Neuronal stem cell (in vitro differentiated cells): Measurements from ENCODE around the gene CITED2.

Experiments
- DNase-seq: peaks from one replicate; pipeline ENCODE4 v3.0.0-alpha.2; 2013; ENCODE audit warnings: low spot score
- H2AFZ ChIP-seq: one replicate; pipeline ENCODE4 v1.6.1; 2013; ENCODE audit warnings: mild to moderate bottlenecking, low read length, inconsistent platforms
- H2AK5ac ChIP-seq: 2 replicates; pipeline ENCODE4 v1.6.1; 2013; ENCODE audit warnings: low read depth, mild to moderate bottlenecking, inconsistent platforms, low read length, moderate library complexity, mixed read lengths
- H2BK120ac ChIP-seq: 2 replicates; pipeline ENCODE4 v1.6.1; 2013; ENCODE audit warnings: low read depth, mild to moderate bottlenecking, inconsistent platforms, low read length, moderate library complexity, mixed read lengths
- H2BK12ac ChIP-seq: one replicate; pipeline ENCODE4 v1.6.1; 2013; ENCODE audit warnings: low read length, inconsistent platforms
- H2BK15ac ChIP-seq: 2 replicates; pipeline ENCODE4 v1.6.1; 2013; ENCODE audit warnings: mild to moderate bottlenecking, low read length, inconsistent platforms, mixed read lengths
- H2BK5ac ChIP-seq: one replicate; pipeline ENCODE4 v1.6.1; 2013; ENCODE audit warnings: inconsistent platforms, mild to moderate bottlenecking, low read length, moderate library complexity
- H3K14ac ChIP-seq: one replicate; pipeline ENCODE4 v1.6.1; 2013; ENCODE audit warnings: low read length, inconsistent platforms
- H3K18ac ChIP-seq: 2 replicates; pipeline ENCODE4 v1.6.1; 2013; ENCODE audit warnings: low read length, inconsistent platforms
- H3K23ac ChIP-seq: 2 replicates; pipeline ENCODE4 v1.6.1; 2013; ENCODE audit warnings: low read depth, mild to moderate bottlenecking, mixed read lengths, low read length, inconsistent platforms; ENCODE audit not compliant: poor library complexity
- H3K27ac ChIP-seq: replicated peaks from 3 replicates; pipeline ENCODE4 v1.5.1; 2013; ENCODE audit warnings: low read length, inconsistent platforms
- H3K27me3 ChIP-seq, 3 experiments: 2 replicates each; pipeline ENCODE4 v1.6.1; 2013; ENCODE audit warnings: low read length in 3 of 3, mild to moderate bottlenecking in 2 of 3, inconsistent platforms in 1 of 3, low read depth in 1 of 3, mixed read lengths in 1 of 3, moderate library complexity in 1 of 3; ENCODE audit not compliant: control insufficient read depth in 3 of 3, insufficient read depth in 3 of 3
- H3K36me3 ChIP-seq, 2 donors: replicated peaks in 1 of 2; 2 replicates each; pipeline ENCODE4 v1.6.1; 2013; ENCODE audit warnings: low read length in 2 of 2; ENCODE audit not compliant: control insufficient read depth in 2 of 2, insufficient read depth in 2 of 2
- H3K4ac ChIP-seq: 2 replicates; pipeline ENCODE4 v1.6.1; 2013; ENCODE audit warnings: inconsistent platforms, mild to moderate bottlenecking, low read length, moderate library complexity
- H3K4me1 ChIP-seq, 2 donors: 1 replicate in 1 of 2; 2 replicates in 1 of 2; pipeline ENCODE4 v1.6.1; 2013; ENCODE audit warnings: low read length in 2 of 2, low read depth in 1 of 2; ENCODE audit not compliant: control insufficient read depth in 2 of 2, insufficient read depth in 1 of 2
- H3K4me2 ChIP-seq: one replicate; pipeline ENCODE4 v1.6.1; 2013; ENCODE audit warnings: mild to moderate bottlenecking, low read length, inconsistent platforms; ENCODE audit not compliant: insufficient read depth, poor library complexity, severe bottlenecking
- H3K4me3 ChIP-seq, 2 donors: 2 replicates each; pipeline ENCODE4 v1.5.1; 2013; ENCODE audit warnings: low read length in 2 of 2, mild to moderate bottlenecking in 2 of 2, inconsistent platforms in 1 of 2, moderate library complexity in 1 of 2
- H3K79me1 ChIP-seq: one replicate; pipeline ENCODE4 v1.6.1; 2013; ENCODE audit warnings: low read depth, mild to moderate bottlenecking, inconsistent platforms, low read length, moderate library complexity
- H3K9ac ChIP-seq: one replicate; pipeline ENCODE4 v1.6.1; 2013; ENCODE audit warnings: mild to moderate bottlenecking, low read depth, low read length, inconsistent platforms; ENCODE audit not compliant: poor library complexity
- H3K9me3 ChIP-seq, 2 donors: replicated peaks in 1 of 2; 2 replicates each; pipeline versions ENCODE3 to v1.6.1; 2013; ENCODE audit warnings: low read length in 2 of 2, mild to moderate bottlenecking in 2 of 2, inconsistent platforms in 1 of 2, low read depth in 1 of 2, mixed read lengths in 1 of 2, moderate library complexity in 1 of 2; ENCODE audit not compliant: control insufficient read depth in 2 of 2, insufficient read depth in 1 of 2
- H4K8ac ChIP-seq: one replicate; pipeline ENCODE4 v1.6.1; 2013; ENCODE audit warnings: low read depth, mild to moderate bottlenecking, inconsistent platforms, low read length, moderate library complexity
- H4K91ac ChIP-seq: one replicate; pipeline ENCODE4 v1.6.1; 2013; ENCODE audit warnings: low read length, low read depth, mild to moderate bottlenecking, inconsistent platforms; ENCODE audit not compliant: poor library complexity
- WGBS, 2 donors: extraction: QIAGEN DNeasy Blood & Tissue Kit; methylation state at CpG; one replicate each; pipeline ENCODE4 v1.1.7; 2013; ENCODE audit warnings: missing lambda C conversion rate in 2 of 2, mixed read lengths in 1 of 2; ENCODE audit not compliant: insufficient read length in 2 of 2, insufficient replicate concordance in 1 of 2; ENCODE audit errors: extremely low coverage in 2 of 2; 5-methylcytosine and 5-hydroxymethylcytosine counted together

Gene CITED2

GRCh38 chr6:139355172-139355571 lies 19.3 kb downstream of the CITED2 start:
- H2BK15ac ChIP-seq: no peak overlapping the region
- no peaks in the 10 kb centered on the region for H3K27me3 ChIP-seq
- no peak overlapping the region for H3K4ac ChIP-seq
- H3K4me3 ChIP-seq: no peak overlapping the region
- no peaks in the 10 kb centered on the region for H3K4me1 ChIP-seq
- H3K9ac ChIP-seq: no peak overlapping the region
- no peak overlapping the region for H2BK120ac ChIP-seq
- no peak overlapping the region for H2AFZ ChIP-seq
- no peak overlapping the region for H3K18ac ChIP-seq
- no peak overlapping the region for H2AK5ac ChIP-seq
- no peak overlapping the region for H3K14ac ChIP-seq
- no peaks in the 10 kb centered on the region for H3K36me3 ChIP-seq
- H4K91ac ChIP-seq: no peak overlapping the region
- no peaks in the 10 kb centered on the region for H3K79me1 ChIP-seq
- H3K9me3 ChIP-seq: no peaks in the 10 kb centered on the region
- H2BK12ac ChIP-seq: no peak overlapping the region
- no peak overlapping the region for H4K8ac ChIP-seq
- no peak overlapping the region for H3K27ac ChIP-seq
- no peak overlapping the region for H3K4me2 ChIP-seq
- no peak overlapping the region for H3K23ac ChIP-seq
- DNase-seq: no peak
- WGBS, 2 donors: no CpG with 5 or more reads among the region's 2 CpGs
- H2BK5ac ChIP-seq: no peak overlapping the region

DNA sequence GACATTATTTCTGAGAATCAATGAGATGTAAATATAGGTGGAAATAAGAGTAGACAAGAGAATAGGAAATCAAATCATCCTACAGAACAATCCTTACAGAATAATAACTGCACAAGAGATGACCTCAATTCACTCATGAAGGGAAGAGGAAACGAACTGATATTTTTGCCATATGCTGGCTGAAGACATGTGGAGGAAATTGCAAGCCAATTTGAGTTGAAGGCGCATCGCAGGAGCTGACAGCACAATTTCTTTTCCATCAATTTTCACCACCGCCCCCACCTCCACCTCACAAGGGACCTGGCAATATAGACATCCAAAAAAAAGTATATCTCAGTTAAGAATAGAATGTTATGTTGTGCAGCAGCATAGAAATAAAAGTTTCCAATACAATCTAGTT lies 20.3 kb downstream of the CITED2 start:
- Histone ChIP-seq H2BK12ac (no peak overlapping the region), H3K9ac (no peak overlapping the region), H2BK15ac (no peak overlapping the region), H3K79me1 (no peaks in the 10 kb centered on the region), H2AK5ac (no peak overlapping the region), H3K27ac (no peak overlapping the region), H4K8ac (no peak overlapping the region), H2BK120ac (no peak overlapping the region), H3K4me1 (no peaks in the 10 kb centered on the region), H3K4ac (no peak overlapping the region), H3K36me3 (no peaks in the 10 kb centered on the region), H3K4me3 (no peak overlapping the region), H3K23ac (no peak overlapping the region), H2AFZ (no peak overlapping the region), H3K18ac (no peak overlapping the region), H4K91ac (no peak overlapping the region), H3K4me2 (no peak overlapping the region), H3K27me3 (no peaks in the 10 kb centered on the region), H3K9me3 (no peaks in the 10 kb centered on the region), H2BK5ac (no peak overlapping the region), H3K14ac (no peak overlapping the region)
- WGBS, 2 donors: no CpG with 5 or more reads among the region's 4 CpGs
- DNase-seq: no peak

- H3K18ac ChIP-seq: no peak overlapping the region
- H2AFZ ChIP-seq: no peak overlapping the region
- H3K4ac ChIP-seq: no peak overlapping the region
- WGBS, 2 donors: no CpG with 5 or more reads among the region's 5 CpGs
- H3K4me3 ChIP-seq: no peak overlapping the region
- H3K27ac ChIP-seq: no peak overlapping the region
- no peak for DNase-seq
- no peaks in the 10 kb centered on the region for H3K36me3 ChIP-seq
- no peak overlapping the region for H3K9ac ChIP-seq
- no peak overlapping the region for H2BK15ac ChIP-seq
- H3K27me3 ChIP-seq: no peaks in the 10 kb centered on the region
- no peak overlapping the region for H4K8ac ChIP-seq
- H3K23ac ChIP-seq: no peak overlapping the region
- H3K9me3 ChIP-seq: no peaks in the 10 kb centered on the region
- no peak overlapping the region for H4K91ac ChIP-seq
- H2BK12ac ChIP-seq: no peak overlapping the region
- H3K14ac ChIP-seq: no peak overlapping the region
- no peak overlapping the region for H2BK5ac ChIP-seq
- H3K79me1 ChIP-seq: no peaks in the 10 kb centered on the region
- no peak overlapping the region for H3K4me2 ChIP-seq
- H2BK120ac ChIP-seq: no peak overlapping the region
- H2AK5ac ChIP-seq: no peak overlapping the region
- no peaks in the 10 kb centered on the region for H3K4me1 ChIP-seq
These were observed 24.9 kb downstream of the CITED2 start for GRCh38 chr6:139349464-139350020.

- Histone ChIP-seq H2BK15ac (no peak overlapping the region), H3K27me3 (no peaks in the 10 kb centered on the region), H3K36me3 (no peaks in the 10 kb centered on the region), H4K91ac (no peak overlapping the region), H3K79me1 (no peaks in the 10 kb centered on the region), H3K4me1 (no peaks in the 10 kb centered on the region), H3K23ac (no peak overlapping the region), H3K9me3 (no peaks in the 10 kb centered on the region), H2AFZ (no peak overlapping the region), H3K14ac (no peak overlapping the region), H4K8ac (no peak overlapping the region), H2BK5ac (no peak overlapping the region), H3K4me3 (no peak overlapping the region), H2BK12ac (no peak overlapping the region), H3K4me2 (no peak overlapping the region), H3K4ac (no peak overlapping the region), H2BK120ac (no peak overlapping the region), H3K27ac (no peak overlapping the region), H2AK5ac (no peak overlapping the region), H3K18ac (no peak overlapping the region), H3K9ac (no peak overlapping the region)
- DNase-seq: no peak
- no CpG with 5 or more reads among the region's 2 CpGs for WGBS, 2 donors
These were observed 28.1 kb downstream of the CITED2 start for GRCh38 chr6:139346392-139346791.
